Activated T-cell treated with anti-CD3 and anti-CD28 coated beads for 4 hours (primary cell): ENCODE measurements around the gene RAC3.
"Not testable (repeated sequence)": the region's sequence is repeated elsewhere in the genome, so short reads cannot be mapped to it uniquely, and the experiment has no call there.

Experiments
- DNase-seq: peaks from one replicate; pipeline ENCODE4 v3.0.0-alpha.2; 2020

RAC3 gene

DNA sequence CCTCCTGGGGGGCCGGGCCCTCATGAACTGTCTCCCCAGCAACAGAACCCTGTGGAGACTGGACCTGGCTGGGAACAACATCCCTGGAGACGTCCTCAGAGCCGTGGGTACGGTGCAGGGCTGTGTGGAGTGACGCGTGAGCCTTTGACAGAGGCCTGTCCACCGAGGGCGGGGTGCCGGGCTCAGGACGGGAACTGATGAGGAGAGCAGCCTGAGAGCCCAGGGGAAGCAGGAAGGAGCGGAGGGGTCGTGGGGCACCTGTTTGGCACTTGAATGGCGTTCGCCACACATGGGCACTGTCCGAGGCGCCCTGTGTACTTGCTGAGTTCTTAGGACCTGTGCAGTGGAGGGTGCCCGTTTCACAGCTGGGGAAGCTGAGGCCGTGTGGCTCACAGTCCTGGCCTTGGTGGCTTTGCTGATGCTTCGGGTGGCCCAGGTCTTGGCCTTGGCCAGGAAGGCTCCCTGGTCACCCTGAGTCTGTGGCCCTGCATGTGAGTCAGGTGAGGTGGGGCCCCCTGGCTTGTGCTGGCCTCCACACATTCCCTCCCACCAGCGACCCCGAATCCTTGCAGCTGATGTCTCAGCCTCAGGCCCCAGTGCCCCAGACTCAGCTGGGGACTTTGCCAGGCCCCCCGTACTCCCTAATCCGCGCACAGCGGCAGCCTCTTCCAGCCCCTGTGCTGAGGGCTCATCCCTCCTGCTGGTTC is 5.9 kb upstream of the RAC3 start:
- DNase-seq = no peak

DNA sequence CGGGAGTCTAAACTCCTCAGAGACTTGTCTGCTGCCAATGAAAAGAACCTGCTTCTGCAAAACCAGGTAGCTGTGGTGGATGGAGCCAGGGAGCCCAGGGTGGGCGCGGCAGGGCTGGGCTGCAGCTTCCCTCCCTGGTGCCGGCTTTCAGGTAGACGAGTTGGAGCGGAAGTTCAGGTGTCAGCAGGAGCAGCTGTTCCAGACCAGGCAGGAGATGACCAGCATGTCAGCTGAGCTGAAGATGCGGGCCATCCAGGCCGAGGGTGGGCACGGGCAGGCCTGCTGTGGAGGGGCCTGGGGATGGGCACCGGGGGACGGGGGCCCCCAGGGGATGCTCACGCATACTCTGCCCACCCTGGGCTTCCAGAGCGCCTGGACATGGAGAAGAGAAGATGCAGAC is 3.2 kb upstream of the RAC3 start:
- DNase-seq = no peak

DNA sequence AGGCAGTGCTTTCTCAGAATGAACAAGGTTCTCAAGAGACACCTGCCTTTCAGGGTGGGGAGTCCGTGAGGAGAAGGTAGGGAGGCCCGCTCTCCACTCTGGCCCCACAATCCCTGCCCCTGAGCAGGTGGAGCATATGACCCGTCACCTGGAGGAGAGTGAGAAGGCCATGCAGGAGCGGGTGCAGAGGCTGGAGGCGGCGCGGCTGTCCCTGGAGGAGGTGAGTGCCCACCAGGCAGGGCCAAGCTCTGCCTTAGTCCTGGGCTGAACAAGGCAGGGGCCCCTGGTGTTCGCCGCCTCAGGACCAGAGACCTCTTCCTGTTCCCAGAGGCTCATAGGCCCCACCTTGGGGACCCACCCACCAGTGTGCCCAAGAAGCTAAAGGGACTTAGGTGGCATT is 2.5 kb upstream of the RAC3 start:
- no peak for DNase-seq

DNA sequence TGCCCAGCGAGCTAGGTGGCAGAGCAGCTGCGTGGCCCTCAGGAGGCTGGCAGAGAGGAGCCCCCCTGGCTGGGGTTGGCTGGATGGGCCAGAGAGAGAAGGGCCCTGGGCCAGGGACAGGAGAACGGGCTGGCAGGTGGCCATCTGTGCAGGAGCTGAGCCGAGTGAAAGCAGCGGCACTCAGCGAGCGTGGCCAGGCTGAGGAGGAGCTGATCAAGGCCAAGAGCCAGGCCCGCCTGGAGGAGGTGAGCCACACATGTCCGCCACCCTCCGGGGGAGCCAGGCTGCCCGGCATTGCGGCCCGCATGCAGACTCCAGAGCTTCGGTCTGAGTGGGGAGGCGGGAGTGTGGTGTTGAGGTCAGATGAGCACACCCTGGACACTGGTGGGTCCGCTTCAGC is 2.1 kb upstream of the RAC3 start:
- no peak for DNase-seq

DNA sequence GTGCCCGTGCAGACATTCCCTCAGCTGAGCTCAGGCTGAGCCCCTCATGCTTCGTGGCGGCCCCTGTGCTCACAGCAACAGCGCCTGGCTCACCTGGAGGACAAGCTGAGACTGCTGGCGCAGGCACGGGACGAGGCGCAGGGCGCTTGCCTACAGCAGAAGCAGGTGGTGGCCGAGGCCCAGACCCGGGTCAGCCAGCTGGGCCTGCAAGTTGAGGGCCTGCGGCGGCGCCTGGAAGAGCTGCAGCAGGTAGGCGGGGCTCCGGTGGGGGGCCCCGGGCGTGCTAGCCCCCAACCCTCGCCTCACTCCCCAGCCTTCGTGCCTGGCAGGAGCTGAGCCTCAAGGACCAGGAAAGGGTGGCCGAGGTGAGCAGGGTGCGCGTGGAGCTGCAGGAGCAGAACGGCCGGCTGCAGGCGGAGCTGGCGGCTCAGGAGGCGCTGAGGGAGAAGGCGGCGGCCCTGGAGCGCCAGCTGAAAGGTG is 1.4 kb upstream of the RAC3 start:
- no peak for DNase-seq

DNA sequence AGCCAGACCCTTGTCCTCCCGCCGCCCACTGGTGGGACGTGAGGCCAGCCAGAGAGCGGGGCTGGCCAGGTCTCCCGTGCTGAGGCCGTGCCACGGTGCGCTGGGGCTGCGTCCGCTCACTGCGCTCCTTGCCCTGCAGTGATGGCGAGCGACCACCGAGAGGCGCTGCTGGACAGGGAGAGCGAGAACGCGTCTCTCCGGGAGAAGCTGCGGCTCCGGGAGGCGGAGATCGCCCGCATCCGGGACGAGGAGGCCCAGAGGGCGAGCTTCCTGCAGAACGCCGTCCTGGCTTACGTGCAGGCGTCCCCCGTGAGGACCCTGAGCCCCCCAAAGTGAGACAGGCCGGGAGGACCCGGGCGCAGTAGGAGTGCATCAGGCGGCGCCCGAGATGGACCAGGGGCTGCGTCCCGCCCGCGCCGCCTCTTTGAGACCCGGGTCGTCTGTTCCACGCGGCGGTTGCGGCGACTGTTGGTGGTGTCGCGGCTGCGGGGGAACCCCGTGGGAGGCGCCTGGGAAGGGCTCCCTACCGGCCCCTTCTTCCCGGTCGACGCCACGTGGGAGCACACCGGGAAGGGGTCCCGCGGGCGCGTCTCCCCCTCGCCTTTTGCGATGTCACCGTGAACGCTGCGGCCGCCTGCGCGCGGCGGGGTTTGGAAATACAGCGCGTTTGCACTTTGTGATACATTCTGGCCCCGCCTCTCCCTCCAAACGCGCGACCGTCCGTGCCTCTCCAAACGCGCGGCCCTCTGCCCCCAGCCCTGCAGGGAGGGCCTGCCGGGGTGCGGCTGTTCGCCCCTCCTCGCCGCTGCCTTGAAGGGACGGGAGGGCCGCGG is 792 bp upstream of the RAC3 start:
- DNase-seq = peak; percentile 75

DNA sequence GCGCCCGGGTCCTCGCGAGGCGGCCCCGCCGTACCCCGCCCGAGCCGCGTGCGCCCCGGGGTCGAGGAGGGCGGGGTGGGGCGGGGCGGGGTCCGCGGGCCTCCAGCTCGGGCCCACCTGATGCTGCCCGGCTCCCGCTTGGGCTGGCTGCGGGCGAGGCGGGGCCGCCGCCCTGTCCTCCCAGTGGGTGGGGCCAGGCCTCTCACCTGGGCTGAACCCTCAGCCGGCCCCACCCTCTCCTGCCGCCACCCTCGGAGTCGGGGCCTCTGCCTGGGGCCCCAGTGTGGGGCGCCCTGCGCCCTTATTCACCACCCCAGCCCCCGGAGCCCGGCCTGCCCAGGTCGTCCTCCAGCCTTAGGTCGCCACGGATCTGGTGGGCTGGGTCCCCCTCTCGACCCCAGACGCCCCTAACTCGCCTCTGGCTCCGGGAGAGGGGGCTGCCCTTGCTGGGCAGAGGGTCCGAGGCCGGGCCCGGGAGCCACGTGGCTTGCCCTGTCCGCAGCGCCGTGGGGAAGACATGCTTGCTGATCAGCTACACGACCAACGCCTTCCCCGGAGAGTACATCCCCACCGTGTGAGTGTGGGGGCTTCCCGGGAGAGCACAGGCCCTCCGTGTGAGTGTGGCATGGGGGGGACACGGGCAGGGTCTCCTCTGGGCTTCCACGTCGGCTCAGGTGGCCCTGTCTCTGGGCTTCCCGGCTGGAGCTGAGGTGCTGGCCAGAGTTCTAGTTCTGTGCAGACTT is 578 bp downstream of the RAC3 start:
- DNase-seq = no peak

DNA sequence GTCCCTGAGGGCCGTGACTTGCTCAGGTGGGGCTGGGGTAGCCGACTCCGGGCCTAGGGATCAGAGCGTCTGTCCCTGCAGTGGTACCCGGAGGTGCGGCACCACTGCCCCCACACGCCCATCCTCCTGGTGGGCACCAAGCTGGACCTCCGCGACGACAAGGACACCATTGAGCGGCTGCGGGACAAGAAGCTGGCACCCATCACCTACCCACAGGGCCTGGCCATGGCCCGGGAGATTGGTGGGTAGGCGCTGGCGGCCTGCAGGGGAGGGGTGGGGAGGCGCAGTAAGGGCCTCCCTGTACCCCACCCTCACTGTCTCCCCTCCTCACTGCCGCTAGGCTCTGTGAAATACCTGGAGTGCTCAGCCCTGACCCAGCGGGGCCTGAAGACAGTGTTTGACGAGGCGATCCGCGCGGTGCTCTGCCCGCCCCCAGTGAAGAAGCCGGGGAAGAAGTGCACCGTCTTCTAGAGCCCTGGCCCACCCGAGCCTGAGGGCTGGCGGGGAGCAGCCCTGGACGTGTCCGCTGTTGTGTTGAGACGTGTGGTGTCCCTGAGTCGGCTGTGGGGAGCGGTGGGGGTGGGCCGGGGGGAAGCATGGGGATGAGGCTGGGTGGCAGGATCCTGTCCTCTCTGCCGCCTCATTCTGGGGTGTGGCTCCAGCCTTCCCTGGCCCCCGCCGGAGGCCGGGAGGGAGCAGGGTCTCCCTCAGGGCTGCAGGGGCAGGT is 2.0 kb downstream of the RAC3 start:
- no peak for DNase-seq

DNA sequence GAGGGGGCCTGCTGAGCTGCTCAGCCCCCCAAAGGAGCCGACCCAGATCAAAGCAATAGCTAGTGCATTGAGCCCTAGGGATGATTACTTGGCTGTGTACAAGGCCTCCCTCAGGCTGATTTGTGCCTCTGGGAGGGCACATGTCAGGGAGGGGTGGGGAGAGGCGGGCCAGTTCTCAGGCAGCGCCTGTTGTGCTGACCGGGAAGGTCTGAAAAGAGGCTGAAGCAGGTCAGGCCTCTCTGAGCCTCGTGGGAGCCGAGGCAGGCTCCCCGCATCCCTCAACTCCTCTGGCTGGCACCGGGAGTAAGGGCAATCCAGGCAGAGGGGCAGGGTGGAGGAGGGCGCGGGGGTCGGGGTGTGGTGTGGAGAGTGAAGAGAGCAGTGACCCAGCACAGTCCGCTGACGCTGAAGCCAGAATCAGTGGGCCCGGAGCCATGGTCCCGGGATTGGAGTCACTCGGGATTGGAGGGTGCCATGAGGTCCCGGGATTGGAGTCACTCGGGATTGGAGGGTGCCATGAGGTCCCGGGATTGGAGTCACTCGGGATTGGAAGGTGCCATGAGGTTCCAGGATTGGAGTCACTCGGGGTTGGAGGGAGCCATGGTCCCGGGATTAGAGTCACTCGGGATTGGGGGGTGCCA is 3.0 kb downstream of the RAC3 start:
- DNase-seq = no peak

DNA sequence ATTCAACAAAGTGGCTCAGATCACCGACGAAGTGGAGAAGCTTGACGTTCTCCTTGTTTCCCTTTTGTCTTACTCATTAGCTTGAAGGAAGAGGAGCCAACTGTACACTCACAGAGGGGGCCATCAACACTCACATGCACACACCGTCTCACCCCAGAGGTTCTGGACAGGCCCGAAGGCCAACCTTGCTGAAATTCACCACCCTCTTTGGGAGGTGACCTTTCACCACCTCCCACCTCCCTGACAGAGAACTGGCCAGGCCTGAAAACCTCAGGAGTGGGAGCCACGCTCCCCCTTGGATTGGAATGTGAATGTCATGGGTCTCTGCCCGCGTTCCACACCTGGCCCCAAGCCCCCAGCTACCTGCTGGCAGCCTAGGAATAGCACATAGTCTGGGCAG is 4.0 kb downstream of the RAC3 start:
- DNase-seq = no peak

DNA sequence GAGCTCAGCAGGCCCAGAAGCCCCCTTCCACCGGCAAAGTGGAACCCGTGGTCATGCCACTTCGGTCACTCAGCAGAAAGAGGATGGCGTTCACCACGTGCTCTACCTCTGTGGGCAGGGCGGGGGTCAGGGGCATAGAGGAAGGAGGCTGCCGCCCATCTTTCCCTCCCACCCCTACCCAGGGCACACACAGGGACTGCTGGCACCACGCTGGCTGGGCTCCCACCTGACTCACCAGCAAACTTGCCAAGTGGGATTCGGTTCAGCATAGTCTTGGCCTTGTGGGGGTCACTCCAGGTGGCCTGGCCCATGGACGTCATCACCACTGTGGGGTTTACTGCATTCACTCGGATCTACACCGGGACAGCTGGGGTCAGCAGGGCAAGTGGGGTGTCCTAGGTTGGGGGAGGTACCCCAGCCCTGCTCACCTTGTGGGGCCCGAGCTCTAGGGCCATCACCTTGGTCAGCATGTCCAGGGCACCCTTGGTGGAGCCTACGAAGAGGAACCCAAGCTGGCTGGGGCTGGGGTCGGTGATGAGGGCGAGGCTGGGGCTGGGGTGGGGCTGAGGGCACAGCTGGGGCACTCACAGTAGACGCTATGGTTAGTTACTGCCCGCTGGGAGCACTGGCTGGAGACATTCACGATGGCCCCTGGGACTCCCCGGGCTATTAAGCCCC is 4.6 kb downstream of the RAC3 start:
- DNase-seq = no peak

DNA sequence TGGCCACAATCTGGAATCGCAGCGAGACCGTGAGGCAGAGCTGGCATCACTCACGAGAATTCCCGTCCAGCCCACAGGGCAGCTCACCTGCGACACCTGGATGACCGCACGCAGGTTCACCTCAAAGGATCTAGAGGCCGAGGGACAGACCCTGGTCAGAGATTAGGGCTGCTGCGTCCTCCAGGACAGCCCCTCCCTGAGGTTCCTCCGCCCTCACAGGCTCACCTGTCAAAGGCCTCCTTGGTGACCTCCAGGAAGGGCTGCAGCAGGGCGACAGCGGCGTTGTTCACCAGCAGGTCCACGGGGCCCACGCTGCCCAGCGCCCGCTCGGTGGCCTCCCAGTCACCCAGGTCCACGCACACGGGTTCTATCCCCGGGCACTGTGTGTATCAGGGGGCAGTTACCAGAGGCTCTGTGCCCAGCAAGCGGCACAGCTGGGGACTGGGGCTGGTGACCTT is 5.2 kb downstream of the RAC3 start:
- DNase-seq = no peak

DNA sequence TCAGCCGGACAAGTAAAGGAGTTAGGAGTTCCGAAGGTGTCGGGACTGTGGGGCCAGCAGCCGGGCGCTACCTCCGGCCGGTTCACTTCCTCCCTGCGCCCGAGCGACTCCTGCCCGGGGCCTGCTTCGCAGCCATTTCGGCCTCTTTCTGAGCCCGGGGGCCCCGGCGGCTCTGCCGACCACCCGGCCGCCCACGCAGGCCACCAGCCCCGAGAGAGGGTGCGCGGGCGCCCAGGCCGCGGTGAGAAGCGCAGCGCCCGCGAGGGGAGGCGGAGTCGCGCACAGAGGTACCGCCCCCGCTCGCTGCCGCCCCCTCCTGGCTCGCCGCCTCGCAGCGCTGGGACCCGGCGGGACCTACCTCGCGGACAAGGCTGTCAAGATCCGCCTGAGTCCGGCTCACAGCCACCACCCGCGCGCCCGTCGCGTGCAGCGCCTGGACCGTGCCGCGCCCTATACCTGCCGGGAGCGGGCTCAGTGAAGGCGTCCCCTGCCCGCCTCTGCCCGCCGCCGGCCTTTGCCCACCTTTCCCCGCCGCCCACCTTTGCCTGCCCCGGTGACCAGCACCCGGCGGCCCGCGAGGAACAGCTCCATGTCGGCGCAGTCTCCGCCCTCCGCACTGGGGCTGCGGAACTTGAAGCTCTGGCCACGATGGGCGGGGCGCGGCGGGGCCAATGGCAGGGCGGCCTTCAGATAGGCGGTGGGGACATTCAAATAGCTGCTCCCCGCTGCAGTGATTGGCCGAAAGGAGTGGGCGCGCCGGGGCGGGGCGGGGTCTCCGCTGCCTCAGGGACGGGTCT is 5.8 kb downstream of the RAC3 start, which contains the start of gene DCXR:
TSS of gene DCXR (minus strand) at position 606 of the 797 bp plus-strand sequence. CDS start at position 591, 15 bp downstream.
- DNase-seq = peak; percentile 79

DNA sequence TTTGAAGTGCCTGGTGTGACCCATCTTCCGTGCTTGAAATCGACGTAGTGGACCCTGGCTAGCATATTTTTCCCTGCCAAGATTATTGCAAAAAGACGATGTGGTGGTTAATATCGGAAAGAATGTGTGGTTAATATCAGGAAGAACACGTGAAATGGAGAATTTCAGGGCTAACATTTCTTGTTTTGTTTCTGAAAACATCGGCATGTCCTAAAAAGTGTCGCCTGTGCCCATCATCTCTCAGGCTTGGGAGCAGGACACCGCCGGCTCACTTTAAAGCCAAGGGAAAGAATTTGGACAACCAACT is 6.4 kb downstream of the RAC3 start:
- no peak for DNase-seq

DNA sequence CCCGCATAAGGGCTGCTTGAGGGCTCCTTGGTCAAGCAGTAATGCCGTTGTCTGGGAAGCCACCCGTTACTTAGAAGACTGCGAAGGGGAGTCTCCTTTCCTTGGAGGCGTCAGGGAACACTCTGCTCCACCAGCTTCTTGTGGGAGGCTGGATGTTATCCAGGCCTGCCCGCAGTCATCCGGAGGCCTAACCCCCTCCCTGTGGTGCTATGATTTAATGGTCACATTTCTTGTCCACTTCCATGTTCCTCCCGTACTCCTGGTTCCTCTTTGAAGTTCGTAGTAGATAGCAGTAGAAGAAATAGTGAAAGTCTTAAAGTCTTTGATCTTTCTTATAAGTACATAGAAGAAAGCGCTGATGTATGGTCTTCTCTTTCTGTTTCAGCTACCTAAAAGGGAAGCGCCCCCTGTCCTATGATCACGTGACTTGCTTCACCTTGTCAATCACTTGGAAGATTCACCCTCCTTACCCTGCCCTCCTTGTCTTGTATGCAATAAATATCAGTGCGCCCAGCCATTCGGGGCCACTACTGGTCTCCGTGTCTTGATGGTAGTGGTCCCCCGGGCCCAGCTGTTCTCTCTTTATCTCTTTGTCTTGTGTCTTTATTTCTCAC is 7.4 kb downstream of the RAC3 start:
- not testable (repeated sequence) for DNase-seq

DNA sequence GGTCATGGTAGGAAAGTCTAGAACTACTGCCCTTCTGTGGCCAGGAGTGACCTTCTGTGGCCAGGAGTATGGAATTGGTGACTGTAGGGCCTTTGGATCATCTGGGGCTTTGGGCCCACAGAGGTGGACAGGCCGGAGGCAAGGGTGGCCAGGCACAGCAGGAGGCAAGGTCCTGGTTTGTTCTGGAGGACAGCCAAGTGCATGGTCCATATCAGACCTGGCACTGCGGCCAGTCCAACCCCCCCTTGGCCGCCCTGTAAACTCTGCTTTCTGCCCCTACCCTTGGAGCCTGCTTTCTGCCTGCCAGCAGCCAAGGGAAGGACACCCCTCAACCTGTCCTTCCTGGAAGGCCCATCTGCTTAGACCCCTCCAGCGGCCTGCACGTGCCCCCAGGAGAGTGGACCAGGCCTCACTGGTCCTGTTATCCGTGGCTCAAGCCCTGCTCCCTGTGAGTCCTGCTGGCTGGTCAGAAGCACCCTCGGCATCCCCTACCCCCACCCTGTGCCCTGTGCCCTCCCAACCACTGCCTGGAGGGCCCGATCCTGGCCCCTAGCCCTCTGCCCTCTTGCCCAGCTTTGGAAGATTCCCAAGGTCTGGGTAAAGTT is 8.3 kb downstream of the RAC3 start:
- no peak for DNase-seq

DNA sequence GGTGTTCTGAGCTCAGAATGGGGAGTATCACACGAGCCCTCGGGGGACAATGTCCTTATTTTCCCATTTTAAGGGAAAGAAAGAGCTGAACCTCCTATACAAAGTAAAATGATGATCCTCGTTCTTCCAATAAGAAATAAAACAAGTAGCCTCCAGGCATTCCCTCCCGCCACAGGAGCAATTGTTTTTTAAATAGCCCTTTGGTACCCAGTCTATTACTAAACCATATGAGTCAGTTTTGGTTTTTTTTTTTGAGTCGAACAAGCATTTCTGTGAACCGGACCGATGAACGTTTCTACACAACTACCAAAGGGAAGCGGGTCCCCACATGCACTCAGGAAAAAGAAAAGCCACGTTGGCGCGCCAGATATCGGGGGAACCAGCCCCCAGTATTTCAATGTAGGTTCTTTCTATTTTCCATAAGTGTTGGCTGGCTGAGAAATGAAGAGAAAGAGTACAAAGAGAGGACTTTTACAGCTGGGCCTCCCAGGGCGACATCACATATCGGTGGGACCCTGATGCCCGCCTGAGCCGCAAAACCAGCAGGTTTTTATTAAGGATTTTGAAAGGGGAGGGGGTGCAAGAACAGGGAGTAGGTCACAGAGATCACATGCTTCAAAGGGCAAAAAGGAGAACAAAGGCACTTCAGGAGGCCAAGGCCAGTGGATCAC is 9.8 kb downstream of the RAC3 start:
- no peak for DNase-seq

DNA sequence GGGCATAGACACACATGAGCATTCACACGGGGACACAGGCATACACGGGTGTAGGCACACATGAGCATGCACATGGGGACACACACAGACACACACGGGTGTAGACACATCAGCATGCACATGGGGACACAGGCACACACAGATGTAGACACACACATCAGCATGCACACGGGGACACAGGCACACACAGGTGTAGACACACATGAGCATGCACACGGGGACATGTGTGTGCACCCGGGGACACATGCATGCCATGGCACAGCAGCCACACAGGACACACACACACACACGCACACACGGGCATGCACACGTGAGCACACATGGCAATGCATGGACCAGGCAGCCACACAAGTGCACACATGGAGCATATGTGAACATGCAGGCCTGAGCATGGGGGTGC is 11.2 kb downstream of the RAC3 start:
- no peak for DNase-seq

DNA sequence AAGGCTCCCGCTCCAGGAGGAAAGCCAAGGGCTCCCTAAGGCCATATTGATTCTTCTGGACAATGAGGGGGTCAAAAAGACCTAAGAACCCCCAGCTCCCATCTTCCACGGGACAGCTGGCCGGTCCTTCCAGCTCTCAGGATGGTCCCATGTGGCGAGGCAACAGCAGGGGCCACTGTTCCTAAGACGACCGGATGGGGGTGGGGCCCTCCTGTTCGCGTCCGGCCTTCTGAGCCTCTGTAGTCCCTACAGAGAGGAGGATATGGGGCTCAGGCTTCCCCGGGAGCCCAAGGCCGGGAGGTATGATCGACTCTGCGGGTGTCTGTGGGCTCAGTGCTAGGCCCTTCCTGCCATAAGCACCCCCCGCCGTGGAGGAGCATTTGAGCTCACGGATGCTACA is 12.0 kb downstream of the RAC3 start:
- DNase-seq = no peak
